Neural cell (in vitro differentiated cells): ENCODE measurements around the gene BSN. TPM values are rescaled to one million over a fixed set of nuclear protein-coding genes. Genes with fewer than 3 reads are reported as not detected.

Experiments used
- H2AFZ ChIP-seq: fragments of 200-600, 300-800 bp; sonication (generic), shearing (Covaris generic); 2 replicates; pipeline ENCODE4 v1.6.0; 2014; ENCODE audit warnings: low read depth, mild to moderate bottlenecking, antibody characterized with exemption, low read length, moderate library complexity
- H3F3A ChIP-seq: fragments of 200-600 bp; shearing (Covaris generic); 2 replicates; pipeline ENCODE4 v1.6.1; 2016; ENCODE audit warnings: mild to moderate bottlenecking, moderate library complexity, mixed read lengths, antibody characterized with exemption, low read length; ENCODE audit not compliant: insufficient read depth, poor library complexity, severe bottlenecking
- H3K27ac ChIP-seq: fragments of 200-600, 300-800 bp; sonication (generic), shearing (Covaris generic); 2 replicates; pipeline ENCODE4 v1.5.1; 2014; ENCODE audit warnings: mild to moderate bottlenecking, low read length, moderate library complexity
- H3K27me3 ChIP-seq: fragments of 300-800, 200-600 bp; sonication (generic), shearing (Covaris generic); 2 replicates; pipeline ENCODE4 v1.6.0; 2014; ENCODE audit warnings: mild to moderate bottlenecking, low read depth, low read length, moderate library complexity; ENCODE audit not compliant: insufficient read depth
- H3K36me3 ChIP-seq: fragments of 300-800, 200-600 bp; sonication (generic), shearing (Covaris generic); 2 replicates; pipeline ENCODE4 v1.5.1; 2014; ENCODE audit warnings: mild to moderate bottlenecking, antibody characterized with exemption, low read length, moderate library complexity; ENCODE audit not compliant: insufficient read depth
- H3K4me2 ChIP-seq: fragments of 300-800, 200-600 bp; sonication (generic), shearing (Covaris generic); 2 replicates; pipeline ENCODE4 v1.6.0; 2014; ENCODE audit warnings: mild to moderate bottlenecking, low read length
- H3K4me3 ChIP-seq: fragments of 300-800, 200-600 bp; sonication (generic), shearing (Covaris generic); 2 replicates; pipeline ENCODE4 v1.5.1; 2014; ENCODE audit warnings: mild to moderate bottlenecking, low read length, moderate library complexity
- H3K79me2 ChIP-seq: fragments of 200-600 bp; shearing (Covaris generic); replicated peaks from 2 replicates; pipeline ENCODE4 v1.6.0; 2014; ENCODE audit warnings: mild to moderate bottlenecking, low read length, moderate library complexity; ENCODE audit not compliant: insufficient read depth
- H3K9ac ChIP-seq: fragments of 300-800, 200-600 bp; sonication (generic), shearing (Covaris generic); 2 replicates; pipeline ENCODE4 v1.6.1; 2016; ENCODE audit warnings: mild to moderate bottlenecking, low read length, mixed read lengths
- H3K9me2 ChIP-seq: fragments of 200-600 bp; shearing (Covaris generic); 2 replicates; pipeline ENCODE4 v1.6.1; 2016; ENCODE audit warnings: mild to moderate bottlenecking, low read length, mixed read lengths; ENCODE audit not compliant: insufficient read depth
- H3K9me3 ChIP-seq: fragments of 200-600, 300-800 bp; sonication (generic), shearing (Covaris generic); 2 replicates; pipeline ENCODE4 v1.6.1; 2016; ENCODE audit warnings: mild to moderate bottlenecking, mixed run types, low read length, moderate library complexity, mixed read lengths
- H4K20me1 ChIP-seq: fragments of 200-600 bp; shearing (Covaris generic); 2 replicates; pipeline ENCODE4 v1.6.1; 2016; ENCODE audit warnings: mild to moderate bottlenecking, mixed run types; ENCODE audit not compliant: insufficient read depth
- CTCF ChIP-seq: fragments of 450-650 bp; IDR thresholded peaks from 2 replicates; pipeline ENCODE4 v1.5.1; 2014; ENCODE audit warnings: antibody characterized with exemption, mild to moderate bottlenecking, moderate library complexity; ENCODE audit not compliant: poor library complexity, severe bottlenecking
- EP300 ChIP-seq: fragments of 450-650 bp; conservative IDR thresholded peaks from 2 replicates; pipeline ENCODE4 v1.6.1; 2014; ENCODE audit warnings: antibody characterized with exemption, mild to moderate bottlenecking, moderate library complexity; ENCODE audit not compliant: poor library complexity, severe bottlenecking
- EZH2 ChIP-seq: fragments of 200-600, 300-800 bp; shearing (Covaris generic), sonication (generic); IDR thresholded peaks from 2 replicates; pipeline ENCODE4 v1.6.1; 2014; ENCODE audit warnings: antibody characterized with exemption, low read length, borderline replicate concordance, mild to moderate bottlenecking; ENCODE audit not compliant: insufficient read depth, poor library complexity, severe bottlenecking
- MXI1 ChIP-seq: fragments of 450-650 bp; conservative IDR thresholded peaks from 2 replicates; pipeline ENCODE4 v1.6.1; 2014; ENCODE audit warnings: antibody characterized with exemption, mild to moderate bottlenecking; ENCODE audit not compliant: poor library complexity, severe bottlenecking
- POLR2AphosphoS5 ChIP-seq: IDR thresholded peaks from 2 replicates; pipeline ENCODE4 v1.6.1; 2012
- RAD21 ChIP-seq: fragments of 450-650 bp; conservative IDR thresholded peaks from 2 replicates; pipeline ENCODE4 v1.6.1; 2014; ENCODE audit warnings: antibody characterized with exemption, mild to moderate bottlenecking, moderate library complexity
- REST ChIP-seq: IDR thresholded peaks from 2 replicates; pipeline ENCODE4 v1.6.1; 2012; ENCODE audit warnings: borderline replicate concordance
- SMC3 ChIP-seq: fragments of 450-650 bp; conservative IDR thresholded peaks from 2 replicates; pipeline ENCODE4 v1.6.1; 2014; ENCODE audit warnings: antibody characterized with exemption, mild to moderate bottlenecking, moderate library complexity; ENCODE audit not compliant: poor library complexity
- TAF1 ChIP-seq: IDR thresholded peaks from 2 replicates; pipeline ENCODE4 v1.6.1; 2012; ENCODE audit warnings: low read depth
- polyA plus RNA-seq: library from polyadenylated mRNA; depleted of rRNA; stranded (reverse); fragments of >200 nt; gene quantifications from 2 replicates; pipeline ENCODE4 v1.2.3, GENCODE V29; 2014

The BSN gene
- polyA plus RNA-seq, 1 donor from 2014 or later: 2.0 TPM

GRCh38 chr3:49656541-49657112 lies 102.3 kb downstream of the BSN start:
- Histone ChIP-seq H3K9ac (no peak overlapping the region), H3K4me3 (no peak overlapping the region), H3K9me2 (no peaks in the 10 kb centered on the region), H3K9me3 (no peaks in the 10 kb centered on the region), H3F3A (no peaks in the 10 kb centered on the region), H3K27ac (no peak overlapping the region), H3K79me2 (no peaks in the 10 kb centered on the region), H3K27me3 (no peaks in the 10 kb centered on the region), H3K4me2 (no peak overlapping the region), H3K36me3 (no peaks in the 10 kb centered on the region), H2AFZ (no peak overlapping the region), H4K20me1 (no peaks in the 10 kb centered on the region)
- TF ChIP-seq SMC3: no peak

- no peaks in the 10 kb centered on the region for H3K27me3 ChIP-seq
- no peak overlapping the region for H3K4me2 ChIP-seq
- TF ChIP-seq REST: no peak
- no peak for TF ChIP-seq SMC3
- TF ChIP-seq TAF1: no peak
- TF ChIP-seq EP300: no peak
- H3K36me3 ChIP-seq: no peaks in the 10 kb centered on the region
- H3K9me2 ChIP-seq: no peaks in the 10 kb centered on the region
- no peaks in the 10 kb centered on the region for H3F3A ChIP-seq
- H3K27ac ChIP-seq: no peak overlapping the region
- H3K9me3 ChIP-seq: no peaks in the 10 kb centered on the region
- H4K20me1 ChIP-seq: no peaks in the 10 kb centered on the region
- no peak overlapping the region for H2AFZ ChIP-seq
- H3K79me2 ChIP-seq: no peaks in the 10 kb centered on the region
- no peak overlapping the region for H3K9ac ChIP-seq
- H3K4me3 ChIP-seq: no peak overlapping the region
Observed at GRCh38 chr3:49657208-49657915, 103.1 kb downstream of the BSN start.

- Histone ChIP-seq H4K20me1 (no peaks in the 10 kb centered on the region), H3K27ac (no peak overlapping the region)
Observed at GRCh38 chr3:49658711-49659110, 104.4 kb downstream of the BSN start.

More at GRCh38 chr3:49658711-49659110, 104.4 kb downstream of the BSN start:
- H3K27me3 ChIP-seq: no peaks in the 10 kb centered on the region
- no peaks in the 10 kb centered on the region for H3K36me3 ChIP-seq
- no peak overlapping the region for H3K9ac ChIP-seq
- no peaks in the 10 kb centered on the region for H3K9me3 ChIP-seq
- no peak overlapping the region for H2AFZ ChIP-seq
- H3K4me3 ChIP-seq: no peak overlapping the region
- H3K9me2 ChIP-seq: no peaks in the 10 kb centered on the region
- H3K79me2 ChIP-seq: no peaks in the 10 kb centered on the region
- no peaks in the 10 kb centered on the region for H3F3A ChIP-seq
- TF ChIP-seq RAD21 (no peak), REST (no peak), EP300 (no peak), SMC3 (no peak), MXI1 (no peak), EZH2 (no peak), TAF1 (no peak), POLR2AphosphoS5 (no peak), CTCF (no peak)
- H3K4me2 ChIP-seq: no peak overlapping the region
